IMR-90 (cell line): ENCODE data around the gene LCNL1. TPM values are rescaled to one million over a fixed set of nuclear protein-coding genes. Genes with fewer than 3 reads are reported as not detected.

Source experiments
- ATAC-seq: fragments of 200-7000 bp; cut with Tn5 transposase; 2 replicates; pipeline ENCODE4 v1.9.1; 2020; ENCODE audit warnings: low read depth, mild to moderate bottlenecking, moderate library complexity
- BruUV-seq: library from RNA; stranded (reverse); fragments of 400-500 nt; replicated peaks from 2 replicates; lab custom pipeline; 2021; lab: Mats Ljungman, UMichigan
- CTCF ChIA-PET: fragments of 300-600 bp; formaldehyde crosslinking; extraction: SDS; loops from one replicate; lab custom pipeline; 2021; ENCODE audit warnings: antibody characterized with exemption; lab: Yijun Ruan, JAX
- POLR2A ChIA-PET: fragments of 300-600 bp; sonication (Branson Sonifier 250); formaldehyde crosslinking; loops from one replicate; lab custom pipeline; 2022; ENCODE audit warnings: antibody characterized with exemption; ENCODE audit not compliant: unreplicated experiment; lab: Charles Lee
- DNase-seq: peaks from one replicate; pipeline ENCODE4 v3.0.0; 2013
- H2AFZ ChIP-seq: replicated peaks from 2 replicates; pipeline ENCODE3; 2013; ENCODE audit warnings: low read length, mild to moderate bottlenecking; ENCODE audit not compliant: poor library complexity
- H2AK5ac ChIP-seq: 2 replicates; pipeline ENCODE4 v1.6.1; 2013; ENCODE audit warnings: low read depth, low read length, inconsistent platforms
- H2AK9ac ChIP-seq: replicated peaks from 2 replicates; pipeline ENCODE3; 2013; ENCODE audit warnings: mild to moderate bottlenecking, low read depth, low read length, moderate library complexity; ENCODE audit not compliant: poor library complexity
- H2BK120ac ChIP-seq: 2 replicates; pipeline ENCODE4 v1.6.1; 2013; ENCODE audit warnings: low read depth, low read length, inconsistent platforms
- H2BK15ac ChIP-seq: 3 replicates; pipeline ENCODE4 v1.6.1; 2013; ENCODE audit warnings: low read depth, low read length, inconsistent platforms
- H2BK20ac ChIP-seq: 2 replicates; pipeline ENCODE4 v1.6.1; 2013; ENCODE audit warnings: low read depth, mild to moderate bottlenecking, inconsistent platforms, low read length, moderate library complexity
- H2BK5ac ChIP-seq: 2 replicates; pipeline ENCODE4 v1.6.1; 2013; ENCODE audit warnings: mild to moderate bottlenecking, low read depth, low read length, inconsistent platforms; ENCODE audit not compliant: poor library complexity, severe bottlenecking
- H3K14ac ChIP-seq: replicated peaks from 2 replicates; pipeline ENCODE4 v1.6.1; 2013; ENCODE audit warnings: low read depth, low read length, inconsistent platforms
- H3K18ac ChIP-seq: 2 replicates; pipeline ENCODE4 v1.6.1; 2013; ENCODE audit warnings: low read depth, low read length, control low read depth
- H3K23ac ChIP-seq: 2 replicates; pipeline ENCODE4 v1.6.1; 2013; ENCODE audit warnings: low read depth, low read length, inconsistent platforms
- H3K27ac ChIP-seq: 2 replicates; pipeline ENCODE4 v1.5.1; 2013; ENCODE audit warnings: mild to moderate bottlenecking, control low read depth, low read length; ENCODE audit not compliant: insufficient read depth
- H3K27me3 ChIP-seq: 2 replicates; pipeline ENCODE4 v1.6.1; 2013; ENCODE audit warnings: low read length; ENCODE audit not compliant: control insufficient read depth, insufficient read depth
- H3K36me3 ChIP-seq: 2 replicates; pipeline ENCODE4 v1.6.1; 2013; ENCODE audit warnings: low read length, mixed read lengths; ENCODE audit not compliant: control insufficient read depth, insufficient read depth
- H3K4ac ChIP-seq: 2 replicates; pipeline ENCODE4 v1.6.1; 2013; ENCODE audit warnings: low read depth, low read length, inconsistent platforms
- H3K4me1 ChIP-seq: 2 replicates; pipeline ENCODE4 v1.6.1; 2013; ENCODE audit warnings: low read length, mixed read lengths; ENCODE audit not compliant: control insufficient read depth, insufficient read depth
- H3K4me2 ChIP-seq: 2 replicates; pipeline ENCODE4 v1.6.1; 2013; ENCODE audit warnings: low read depth, mild to moderate bottlenecking, control low read depth, low read length, moderate library complexity
- H3K4me3 ChIP-seq: 2 replicates; pipeline ENCODE4 v1.5.1; 2013; ENCODE audit warnings: low read depth, mild to moderate bottlenecking, control low read depth, low read length, moderate library complexity; ENCODE audit not compliant: insufficient read depth
- H3K56ac ChIP-seq: 2 replicates; pipeline ENCODE4 v1.6.1; 2013; ENCODE audit warnings: low read length, inconsistent platforms; ENCODE audit not compliant: insufficient read depth; ENCODE audit errors: extremely low read depth
- H3K79me1 ChIP-seq, 2 experiments: 2 replicates each; pipeline ENCODE4 v1.6.1; 2013; ENCODE audit warnings: low read length in 2 of 2, inconsistent platforms in 1 of 2, low read depth in 1 of 2
- H3K9ac ChIP-seq: 2 replicates; pipeline ENCODE4 v1.6.1; 2013; ENCODE audit warnings: low read depth, low read length, control low read depth
- H3K9me1 ChIP-seq: 2 replicates; pipeline ENCODE4 v1.6.1; 2013; ENCODE audit warnings: low read length, inconsistent platforms; ENCODE audit not compliant: insufficient read depth
- H3K9me3 ChIP-seq: 2 replicates; pipeline ENCODE4 v1.6.1; 2013; ENCODE audit warnings: low read length; ENCODE audit not compliant: control insufficient read depth, insufficient read depth
- H4K20me1 ChIP-seq: 2 replicates; pipeline ENCODE4 v1.6.1; 2013; ENCODE audit warnings: low read length, inconsistent platforms; ENCODE audit not compliant: insufficient read depth
- H4K5ac ChIP-seq: 2 replicates; pipeline ENCODE4 v1.6.1; 2013; ENCODE audit warnings: mild to moderate bottlenecking, low read depth, low read length, control low read depth
- H4K8ac ChIP-seq, 2 experiments: 2 replicates each; pipeline ENCODE4 v1.6.1; 2013; ENCODE audit warnings: low read depth in 2 of 2, low read length in 2 of 2, control low read depth in 1 of 2, inconsistent platforms in 1 of 2
- H4K91ac ChIP-seq: 2 replicates; pipeline ENCODE4 v1.6.1; 2013; ENCODE audit warnings: low read depth, low read length, inconsistent platforms; ENCODE audit not compliant: insufficient read depth
- CEBPB ChIP-seq: IDR thresholded peaks from 2 replicates; pipeline ENCODE4 v1.6.1; 2012; ENCODE audit warnings: low read depth, low read length, improper control_type of control experiment
- FOS ChIP-seq: fragments of 150-350 bp; IDR thresholded peaks from 2 replicates; pipeline ENCODE4 v1.6.1; 2016; ENCODE audit warnings: low read depth, low read length
- WGBS, 2 experiments: methylation state at CpG; one replicate each; pipeline versions ENCODE4 v1.1.5 to v1.1.7; 2013; ENCODE audit warnings: missing lambda C conversion rate in 2 of 2; ENCODE audit not compliant: insufficient read length in 1 of 2; ENCODE audit errors: extremely low coverage in 2 of 2; 5-methylcytosine and 5-hydroxymethylcytosine counted together
- dilution Hi-C: fragments of 300-500 bp; cut with HindIII; formaldehyde crosslinking; loops from one replicate; pipeline ENCODE4 v1.14.3; 2018; ENCODE audit warnings: low sequenced_read_pairs; ENCODE audit not compliant: unreplicated experiment
- in situ Hi-C: fragments of 300-500 bp; cut with MboI; formaldehyde crosslinking; loops from 3 replicates; pipeline ENCODE4 v1.14.3; 2019; ENCODE audit warnings: low sequenced_read_pairs, inconsistent platforms, mixed read lengths
- intact Hi-C: fragments of 100-400 bp; cut with micrococcal nuclease; formaldehyde crosslinking; loops from 2 replicates; pipeline ENCODE4 v1.10.0; 2022
- polyA plus RNA-seq, 3 experiments: library from polyadenylated mRNA; depleted of rRNA; stranded (reverse); fragments of >200 nt; gene quantifications; 2 replicates each; pipeline ENCODE4 v1.2.3, GENCODE V29; 2012; ENCODE audit warnings: low replicate concordance in 1 of 3
- total RNA-seq: library from RNA; depleted of rRNA; stranded (reverse); fragments of >200 nt; gene quantifications from 2 replicates; pipeline ENCODE4 v1.2.3, GENCODE V29; 2012
- TF ChIP-seq, protein P1 (sequence below): conservative IDR thresholded peaks from 2 replicates; pipeline ENCODE4 v1.5.1; 2012; ENCODE audit warnings: mild to moderate bottlenecking, low read depth, low read length, improper control_type of control experiment

Gene LCNL1
- total and polyA plus RNA-seq, 2 of the 4 experiments (the other 2 are of a cell fraction), result 0.15 TPM; not detected in 1

DNA sequence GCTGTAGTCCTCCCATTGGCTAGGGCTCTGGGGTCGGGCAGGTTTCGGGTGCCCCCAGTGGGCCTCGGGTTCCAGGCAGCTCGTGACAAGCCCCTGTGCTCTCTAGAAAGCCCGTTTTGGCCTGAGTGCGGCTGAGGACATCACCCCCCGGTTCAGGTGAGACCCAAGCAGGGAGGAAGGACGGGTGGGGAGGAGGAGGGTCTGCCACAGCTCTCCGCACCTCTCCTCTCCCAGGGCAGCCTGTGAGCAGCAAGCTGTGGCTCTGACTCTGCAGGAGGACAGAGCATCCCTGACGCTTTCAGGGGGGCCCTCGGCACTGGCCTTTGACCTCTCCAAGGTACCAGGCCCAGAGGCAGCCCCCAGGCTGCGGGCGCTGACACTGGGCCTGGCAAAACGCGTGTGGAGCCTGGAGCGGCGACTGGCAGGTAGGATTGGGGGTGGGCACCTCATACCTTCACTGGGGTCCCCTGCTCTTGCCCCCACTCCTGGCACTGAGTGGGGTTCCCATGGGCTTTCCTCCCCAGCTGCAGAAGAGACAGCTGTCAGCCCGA, 10.1 kb downstream of the LCNL1 start:
- no CpG with 5 or more reads among the region's 18 CpGs for WGBS, 2 experiments
- intact Hi-C loops, result no loop called here
- H3K9ac ChIP-seq, result peak overlapping the region; percentile 46

More for the DNA sequence above, 10.1 kb downstream of the LCNL1 start:
- no TSS peak for BruUV-seq
- ChIA-PET CTCF (interaction anchor here (1.6 kb wide), 1 partner anchor 36 kb away, joined by 7 read pairs; no protein-coding TSS in a partner anchor), POLR2A (no interaction called here)
- Histone ChIP-seq H2BK15ac (no peak overlapping the region), H3K4ac (peak overlapping the region; percentile 77), H3K27me3 (peaks cover 10% of the 10 kb centered on the region), H4K91ac (peak overlapping the region; percentile 26; the same call in 1 of the 2 replicates), H3K14ac (peak overlapping the region; percentile 66), H4K8ac (peak overlapping the region in 1 of 2 experiments; percentile 88; a peak in 3 of 4 replicates), H2BK120ac (0 out of 2 replicates have a peak overlapping the region, but pooled peaks have one; percentile 30), H4K5ac (no peak overlapping the region), H2BK20ac (no peak overlapping the region), H3K27ac (peak overlapping the region; percentile 67; the same call in 1 of the 2 replicates), H3K36me3 (peaks cover 5% of the 10 kb centered on the region; the same call in 1 of the 2 replicates), H3K4me3 (peak overlapping the region; percentile 51), H4K20me1 (no peaks in the 10 kb centered on the region; the same call in 1 of the 2 replicates), H3K9me1 (peaks cover 3% of the 10 kb centered on the region; the same call in 1 of the 2 replicates), H3K56ac (no peak overlapping the region), H2AK5ac (peak overlapping the region; percentile 93), H2BK5ac (no peak overlapping the region), H2AK9ac (peak overlapping the region; percentile 95), H3K18ac (no peak overlapping the region), H3K4me1 (peaks cover 18% of the 10 kb centered on the region), H3K4me2 (peak overlapping the region; percentile 66), H3K23ac (peak overlapping the region; percentile 7), H3K79me1 (peaks cover 6 to 16% of the 10 kb centered on the region in 2 experiments; a peak in 3 of 4 replicates), H2AFZ (peak overlapping the region; percentile 93), H3K9me3 (peaks cover 6% of the 10 kb centered on the region)
- in situ Hi-C loops, result no loop called here
- TF ChIP-seq CEBPB, result no peak
- TF ChIP-seq FOS, result no peak
- TF ChIP-seq, protein P1, sequence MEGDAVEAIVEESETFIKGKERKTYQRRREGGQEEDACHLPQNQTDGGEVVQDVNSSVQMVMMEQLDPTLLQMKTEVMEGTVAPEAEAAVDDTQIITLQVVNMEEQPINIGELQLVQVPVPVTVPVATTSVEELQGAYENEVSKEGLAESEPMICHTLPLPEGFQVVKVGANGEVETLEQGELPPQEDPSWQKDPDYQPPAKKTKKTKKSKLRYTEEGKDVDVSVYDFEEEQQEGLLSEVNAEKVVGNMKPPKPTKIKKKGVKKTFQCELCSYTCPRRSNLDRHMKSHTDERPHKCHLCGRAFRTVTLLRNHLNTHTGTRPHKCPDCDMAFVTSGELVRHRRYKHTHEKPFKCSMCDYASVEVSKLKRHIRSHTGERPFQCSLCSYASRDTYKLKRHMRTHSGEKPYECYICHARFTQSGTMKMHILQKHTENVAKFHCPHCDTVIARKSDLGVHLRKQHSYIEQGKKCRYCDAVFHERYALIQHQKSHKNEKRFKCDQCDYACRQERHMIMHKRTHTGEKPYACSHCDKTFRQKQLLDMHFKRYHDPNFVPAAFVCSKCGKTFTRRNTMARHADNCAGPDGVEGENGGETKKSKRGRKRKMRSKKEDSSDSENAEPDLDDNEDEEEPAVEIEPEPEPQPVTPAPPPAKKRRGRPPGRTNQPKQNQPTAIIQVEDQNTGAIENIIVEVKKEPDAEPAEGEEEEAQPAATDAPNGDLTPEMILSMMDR, result no peak
- ATAC-seq, result no peak
- dilution Hi-C loops, result no loop called here
- no peak for DNase-seq
